HEK293 (cell line): ENCODE results near the gene UBA3.

ENCODE experiments used
- CTCF ChIA-PET: fragments of 350-600 bp; formaldehyde crosslinking; extraction: SDS; loops from one replicate; lab custom pipeline; 2021; ENCODE audit warnings: antibody characterized with exemption; lab: Yijun Ruan, JAX
- POLR2A ChIA-PET: fragments of 300-600 bp; formaldehyde crosslinking; extraction: SDS; loops from one replicate; lab custom pipeline; 2020; ENCODE audit warnings: antibody characterized with exemption, inconsistent platforms; lab: Yijun Ruan, JAX
- H3K27ac ChIP-seq: fragments of 200-500 bp; sonication (Bioruptor generic); 2 replicates; pipeline ENCODE4 v1.5.1; 2014; ENCODE audit warnings: low read depth, low read length, control low read depth, inconsistent platforms; ENCODE audit errors: extremely low read depth
- H3K36me3 ChIP-seq, 2 experiments: fragments of 200-500 bp in 1 of 2; sonication (Bioruptor generic) in 1 of 2; 1 replicate in 1 of 2; 2 replicates in 1 of 2; pipeline ENCODE4 v1.5.1; 2014 to 2017; ENCODE audit warnings: inconsistent platforms in 2 of 2, low read length in 2 of 2; ENCODE audit not compliant: control insufficient read depth in 2 of 2, insufficient read depth in 1 of 2
- H3K4me1 ChIP-seq: fragments of 200-500 bp; sonication (Bioruptor generic); 2 replicates; pipeline ENCODE4 v1.5.1; 2014; ENCODE audit warnings: mild to moderate bottlenecking, low read length, inconsistent platforms; ENCODE audit not compliant: control insufficient read depth, insufficient read depth
- H3K4me3 ChIP-seq: 2 replicates; pipeline ENCODE4 v1.5.1; 2011; ENCODE audit warnings: low read depth, mild to moderate bottlenecking, control low read depth, low read length, moderate library complexity
- H3K9me3 ChIP-seq: fragments of 200-500 bp; sonication (Bioruptor generic); 2 replicates; pipeline ENCODE4 v1.5.1; 2014; ENCODE audit warnings: low read depth, low read length, inconsistent platforms; ENCODE audit not compliant: control insufficient read depth, insufficient read depth
- FEZF1 ChIP-seq: fragments of 450-650 bp; formaldehyde crosslinking; IDR thresholded peaks from 2 replicates; pipeline ENCODE4 v1.5.1; 2016; ENCODE audit warnings: missing biosample characterization, missing genetic modification characterization
- IKZF3 ChIP-seq: fragments of 450-650 bp; IDR thresholded peaks from 2 replicates; pipeline ENCODE4 v1.5.0; 2018; ENCODE audit warnings: missing biosample characterization, mild to moderate bottlenecking, missing genetic modification characterization, moderate library complexity
- KLF10 ChIP-seq: fragments of 450-650 bp; IDR thresholded peaks from 2 replicates; pipeline ENCODE4 v1.5.1; 2018; ENCODE audit warnings: missing biosample characterization, mild to moderate bottlenecking, missing genetic modification characterization
- MZF1 ChIP-seq: fragments of 450-650 bp; formaldehyde crosslinking; IDR thresholded peaks from 2 replicates; pipeline ENCODE4 v1.5.1; 2017; ENCODE audit warnings: missing biosample characterization, missing genetic modification characterization, borderline replicate concordance
- OSR2 ChIP-seq: fragments of 450-650 bp; formaldehyde crosslinking; IDR thresholded peaks from 2 replicates; pipeline ENCODE4 v1.5.1; 2016; ENCODE audit warnings: missing biosample characterization, missing genetic modification characterization
- PATZ1 ChIP-seq: fragments of 450-650 bp; formaldehyde crosslinking; IDR thresholded peaks from 2 replicates; pipeline ENCODE4 v1.5.1; 2016; ENCODE audit warnings: missing biosample characterization, missing genetic modification characterization
- PRDM10 ChIP-seq: fragments of 450-650 bp; formaldehyde crosslinking; IDR thresholded peaks from 2 replicates; pipeline ENCODE4 v1.5.1; 2016; ENCODE audit warnings: missing biosample characterization, missing genetic modification characterization
- SALL2 ChIP-seq: fragments of 450-650 bp; formaldehyde crosslinking; IDR thresholded peaks from 2 replicates; pipeline ENCODE4 v1.5.0; 2017; ENCODE audit warnings: missing biosample characterization, mild to moderate bottlenecking, missing genetic modification characterization, borderline replicate concordance
- SP2 ChIP-seq: fragments of 450-650 bp; formaldehyde crosslinking; IDR thresholded peaks from 2 replicates; pipeline ENCODE4 v1.5.1; 2016; ENCODE audit warnings: missing biosample characterization, missing genetic modification characterization
- SP7 ChIP-seq: fragments of 450-650 bp; formaldehyde crosslinking; IDR thresholded peaks from 2 replicates; pipeline ENCODE4 v1.5.1; 2016; ENCODE audit warnings: missing biosample characterization, missing genetic modification characterization
- ZFHX2 ChIP-seq: fragments of 450-650 bp; formaldehyde crosslinking; conservative IDR thresholded peaks from 2 replicates; pipeline ENCODE4 v1.5.1; 2016; ENCODE audit warnings: missing biosample characterization, missing genetic modification characterization
- ZNF121 ChIP-seq: fragments of 450-650 bp; formaldehyde crosslinking; IDR thresholded peaks from 2 replicates; pipeline ENCODE4 v1.5.1; 2016; ENCODE audit warnings: missing biosample characterization, missing genetic modification characterization
- ZNF214 ChIP-seq: fragments of 450-650 bp; formaldehyde crosslinking; IDR thresholded peaks from 2 replicates; pipeline ENCODE4 v1.5.1; 2017; ENCODE audit warnings: missing biosample characterization, mild to moderate bottlenecking, missing genetic modification characterization, borderline replicate concordance
- ZNF221 ChIP-seq: fragments of 450-650 bp; formaldehyde crosslinking; IDR thresholded peaks from 2 replicates; pipeline ENCODE4 v1.5.1; 2017; ENCODE audit warnings: missing biosample characterization, missing genetic modification characterization, borderline replicate concordance
- ZNF311 ChIP-seq: fragments of 450-650 bp; formaldehyde crosslinking; IDR thresholded peaks from 2 replicates; pipeline ENCODE4 v1.5.1; 2017; ENCODE audit warnings: missing biosample characterization, missing genetic modification characterization, borderline replicate concordance
- ZNF341 ChIP-seq: fragments of 450-650 bp; formaldehyde crosslinking; IDR thresholded peaks from 2 replicates; pipeline ENCODE4; 2016; ENCODE audit warnings: low read depth, missing biosample characterization, missing genetic modification characterization
- ZNF366 ChIP-seq: fragments of 450-650 bp; formaldehyde crosslinking; conservative IDR thresholded peaks from 2 replicates; pipeline ENCODE4 v1.5.1; 2016; ENCODE audit warnings: missing biosample characterization, missing genetic modification characterization
- ZNF37A ChIP-seq: fragments of 450-650 bp; IDR thresholded peaks from 2 replicates; pipeline ENCODE4 v1.5.1; 2018; ENCODE audit warnings: missing biosample characterization, missing genetic modification characterization
- ZNF423 ChIP-seq: fragments of 450-650 bp; formaldehyde crosslinking; IDR thresholded peaks from 2 replicates; pipeline ENCODE4 v1.5.1; 2016; ENCODE audit warnings: missing biosample characterization, missing genetic modification characterization
- ZNF513 ChIP-seq: fragments of 450-650 bp; IDR thresholded peaks from 2 replicates; pipeline ENCODE4 v1.5.1; 2018; ENCODE audit warnings: missing biosample characterization, missing genetic modification characterization
- ZNF558 ChIP-seq: fragments of 450-650 bp; formaldehyde crosslinking; IDR thresholded peaks from 2 replicates; pipeline ENCODE4 v1.5.1; 2016; ENCODE audit warnings: missing biosample characterization, missing genetic modification characterization
- ZNF843 ChIP-seq: fragments of 450-650 bp; formaldehyde crosslinking; IDR thresholded peaks from 2 replicates; pipeline ENCODE4 v1.5.1; 2016; ENCODE audit warnings: missing biosample characterization, missing genetic modification characterization
- TF ChIP-seq, protein P1 (sequence below): fragments of 450-650 bp; formaldehyde crosslinking; IDR thresholded peaks from 2 replicates; pipeline ENCODE4; 2016; ENCODE audit warnings: missing biosample characterization, missing genetic modification characterization
- TF ChIP-seq, protein P2 (sequence below): fragments of 450-650 bp; formaldehyde crosslinking; IDR thresholded peaks from 2 replicates; pipeline ENCODE4 v1.5.1; 2016; ENCODE audit warnings: missing biosample characterization, missing genetic modification characterization

Gene UBA3

GRCh38 chr3:69084326-69085167, 4.4 kb upstream of the UBA3 start, which contains the start of gene ARL6IP5 (continued):
- TF ChIP-seq PRDM10 (tag by site-specific recombination) (peak; percentile 63; the same call in 1 of the 2 replicates), SP2 (tag by site-specific recombination) (peak; percentile 41), ZNF423 (0 out of 2 replicates have a peak, but pooled peaks have one; percentile 5), IKZF3 (tag by site-specific recombination) (peak; percentile 78), KLF10 (tag by site-specific recombination) (no peak), SP7 (tag by site-specific recombination) (peak; percentile 67; the same call in 1 of the 2 replicates), ZNF311 (tag by site-specific recombination) (no peak), OSR2 (tag by site-specific recombination) (no peak), FEZF1 (tag by site-specific recombination) (0 out of 2 replicates have a peak, but pooled peaks have one; percentile 5), ZNF513 (tag by site-specific recombination) (peak; percentile 54; the same call in 1 of the 2 replicates)

DNA sequence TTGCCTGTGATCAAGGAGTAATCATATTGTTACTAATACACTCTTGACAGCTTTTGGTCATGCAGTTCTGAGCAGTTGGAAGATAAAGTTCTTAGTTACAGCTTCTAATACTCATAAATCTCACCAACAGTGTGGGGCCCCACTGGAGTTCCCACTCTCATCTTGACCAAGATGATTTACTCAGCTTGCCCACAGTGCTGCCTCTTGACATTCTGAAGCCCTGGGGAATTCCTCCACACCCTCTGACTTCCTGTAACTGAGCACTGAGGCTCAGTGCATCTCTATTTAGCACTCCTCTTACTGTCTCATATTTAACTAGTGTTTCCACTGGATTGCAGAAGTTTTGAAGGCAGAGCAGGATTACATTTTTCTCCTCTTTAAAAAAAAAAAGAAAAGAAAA, 2.6 kb upstream of the UBA3 start:
- ChIA-PET POLR2A (interaction anchor here (0.7 kb wide), 1 partner anchor 69 kb away, joined by 3 read pairs; the partner anchor contains the start of gene EOGT), CTCF (no interaction called here)
- Histone ChIP-seq H3K27ac (no peak overlapping the region), H3K36me3 (no peaks in the 10 kb centered on the region), H3K4me3 (no peak overlapping the region), H3K9me3 (no peaks in the 10 kb centered on the region), H3K4me1 (peaks cover 7% of the 10 kb centered on the region)
- TF ChIP-seq ZNF341 (tag by site-specific recombination): no peak
- TF ChIP-seq ZNF311 (tag by site-specific recombination): no peak
- TF ChIP-seq ZFHX2: no peak
- no peak for TF ChIP-seq ZNF121
- TF ChIP-seq ZNF843: 0 out of 2 replicates have a peak, but pooled peaks have one; percentile 30
- TF ChIP-seq SALL2 (tag by site-specific recombination): no peak
- peak; percentile 41 for TF ChIP-seq ZNF366 (tag by site-specific recombination)
- TF ChIP-seq PATZ1 (tag by site-specific recombination): peak; percentile 28; the same call in 1 of the 2 replicates
- TF ChIP-seq MZF1: no peak
- no peak for TF ChIP-seq ZNF37A (tag by site-specific recombination)
- TF ChIP-seq, protein P1, sequence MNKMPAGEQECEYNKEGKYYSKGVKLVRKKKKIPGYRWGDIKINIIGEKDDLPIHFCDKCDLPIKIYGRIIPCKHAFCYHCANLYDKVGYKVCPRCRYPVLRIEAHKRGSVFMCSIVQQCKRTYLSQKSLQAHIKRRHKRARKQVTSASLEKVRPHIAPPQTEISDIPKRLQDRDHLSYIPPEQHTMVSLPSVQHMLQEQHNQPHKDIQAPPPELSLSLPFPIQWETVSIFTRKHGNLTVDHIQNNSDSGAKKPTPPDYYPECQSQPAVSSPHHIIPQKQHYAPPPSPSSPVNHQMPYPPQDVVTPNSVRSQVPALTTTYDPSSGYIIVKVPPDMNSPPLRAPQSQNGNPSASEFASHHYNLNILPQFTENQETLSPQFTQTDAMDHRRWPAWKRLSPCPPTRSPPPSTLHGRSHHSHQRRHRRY (tag by site-specific recombination): no peak
- TF ChIP-seq ZNF214 (tag by site-specific recombination): no peak
- no peak for TF ChIP-seq ZNF558
- no peak for TF ChIP-seq ZNF221 (tag by site-specific recombination)
- TF ChIP-seq, protein P2, sequence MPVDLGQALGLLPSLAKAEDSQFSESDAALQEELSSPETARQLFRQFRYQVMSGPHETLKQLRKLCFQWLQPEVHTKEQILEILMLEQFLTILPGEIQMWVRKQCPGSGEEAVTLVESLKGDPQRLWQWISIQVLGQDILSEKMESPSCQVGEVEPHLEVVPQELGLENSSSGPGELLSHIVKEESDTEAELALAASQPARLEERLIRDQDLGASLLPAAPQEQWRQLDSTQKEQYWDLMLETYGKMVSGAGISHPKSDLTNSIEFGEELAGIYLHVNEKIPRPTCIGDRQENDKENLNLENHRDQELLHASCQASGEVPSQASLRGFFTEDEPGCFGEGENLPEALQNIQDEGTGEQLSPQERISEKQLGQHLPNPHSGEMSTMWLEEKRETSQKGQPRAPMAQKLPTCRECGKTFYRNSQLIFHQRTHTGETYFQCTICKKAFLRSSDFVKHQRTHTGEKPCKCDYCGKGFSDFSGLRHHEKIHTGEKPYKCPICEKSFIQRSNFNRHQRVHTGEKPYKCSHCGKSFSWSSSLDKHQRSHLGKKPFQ (tag by site-specific recombination): peak; percentile 79
